ENCODE results near the gene SLC13A3. TPM values are rescaled to one million over a fixed set of nuclear protein-coding genes. Genes with fewer than 3 reads are reported as not detected.

Gene SLC13A3
- total and polyA plus RNA-seq, 2 donors (not counting 3 experiments of a cell fraction or from before 2014, with no cell fraction given) = 0.11 to 0.40 TPM

DNA sequence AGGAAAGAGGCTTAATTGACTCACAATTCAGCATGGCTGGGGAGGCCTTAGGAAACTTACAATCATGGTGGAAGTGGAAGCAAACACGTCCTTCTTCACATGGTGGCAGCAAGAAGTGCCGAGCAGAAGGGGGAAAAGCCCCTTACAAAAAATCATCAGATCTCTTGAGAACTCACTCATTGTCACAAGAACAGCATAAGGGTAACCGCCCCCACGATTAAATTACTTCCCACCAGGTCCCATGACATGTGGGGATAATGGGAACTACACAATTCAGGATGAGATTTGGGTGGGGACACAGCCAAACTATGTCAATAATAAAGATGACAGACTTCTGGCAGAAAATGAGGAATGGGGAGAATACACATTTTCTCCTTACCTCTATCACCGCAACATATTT lies 80.3 kb downstream of the SLC13A3 start:
- Histone ChIP-seq H3K4me2 (ENCODE audit: insufficient read depth, low read length) (no peak overlapping the region), H3K27me3 (ENCODE audit: control insufficient read depth in 2 of 2, insufficient read depth in 2 of 2, low read length in 2 of 2) (no peaks in the 10 kb centered on the region), H3K9me1 (replicated peaks; ENCODE audit: control insufficient read depth, extremely low read depth, insufficient read depth, low read length) (no peaks in the 10 kb centered on the region), H2AFZ (ENCODE audit: low read depth, low read length) (no peak overlapping the region), H3K4me3 (replicated peaks in 1 of 3; ENCODE audit: insufficient read depth in 1 of 3, low read depth in 1 of 3, low read length in 3 of 3) (no peak overlapping the region), H3K27ac (ENCODE audit: insufficient read depth, low read depth, low read length) (no peak overlapping the region), H3K9ac (replicated peaks; ENCODE audit: extremely low read depth, insufficient read depth, low read length) (no peak overlapping the region), H3K36me3 (ENCODE audit: control insufficient read depth in 2 of 2, extremely low read depth in 1 of 2, insufficient read depth in 2 of 2, low read length in 2 of 2) (no peaks in the 10 kb centered on the region), H3K9me3 (replicated peaks; ENCODE audit: control insufficient read depth, insufficient read depth, low read length) (no peaks in the 10 kb centered on the region), H3K4me1 (ENCODE audit: control insufficient read depth, extremely low read depth, insufficient read depth, low read length) (peaks cover 3% of the 10 kb centered on the region), H4K20me1 (replicated peaks; ENCODE audit: control insufficient read depth, extremely low read depth, insufficient read depth, low read length) (no peaks in the 10 kb centered on the region), H3K79me2 (ENCODE audit: control insufficient read depth, insufficient read depth, low read length) (no peaks in the 10 kb centered on the region)
- ChIA-PET CTCF (interaction anchor here (1.4 to 3.0 kb wide), 2 partner anchors 8 to 26 kb away, joined by 5 to 13 read pairs; no protein-coding TSS in a partner anchor), POLR2A (no interaction called here)
- no peak for DNase-seq (ENCODE audit: low read depth, low spot score)
- no TSS peak for BruUV-seq (replicated peaks)
- dilution Hi-C loops (cut with MboI; ENCODE audit: extremely low pct_ligation_motif_present, low sequenced_read_pairs) = no loop called here
- intact Hi-C loops (cut with micrococcal nuclease) = no loop called here
- no peak for TF ChIP-seq JUN (IDR thresholded peaks at IDR 0.05; ENCODE audit: borderline replicate concordance, insufficient read depth, insufficient read length, low read depth)
- TF ChIP-seq, protein P1, sequence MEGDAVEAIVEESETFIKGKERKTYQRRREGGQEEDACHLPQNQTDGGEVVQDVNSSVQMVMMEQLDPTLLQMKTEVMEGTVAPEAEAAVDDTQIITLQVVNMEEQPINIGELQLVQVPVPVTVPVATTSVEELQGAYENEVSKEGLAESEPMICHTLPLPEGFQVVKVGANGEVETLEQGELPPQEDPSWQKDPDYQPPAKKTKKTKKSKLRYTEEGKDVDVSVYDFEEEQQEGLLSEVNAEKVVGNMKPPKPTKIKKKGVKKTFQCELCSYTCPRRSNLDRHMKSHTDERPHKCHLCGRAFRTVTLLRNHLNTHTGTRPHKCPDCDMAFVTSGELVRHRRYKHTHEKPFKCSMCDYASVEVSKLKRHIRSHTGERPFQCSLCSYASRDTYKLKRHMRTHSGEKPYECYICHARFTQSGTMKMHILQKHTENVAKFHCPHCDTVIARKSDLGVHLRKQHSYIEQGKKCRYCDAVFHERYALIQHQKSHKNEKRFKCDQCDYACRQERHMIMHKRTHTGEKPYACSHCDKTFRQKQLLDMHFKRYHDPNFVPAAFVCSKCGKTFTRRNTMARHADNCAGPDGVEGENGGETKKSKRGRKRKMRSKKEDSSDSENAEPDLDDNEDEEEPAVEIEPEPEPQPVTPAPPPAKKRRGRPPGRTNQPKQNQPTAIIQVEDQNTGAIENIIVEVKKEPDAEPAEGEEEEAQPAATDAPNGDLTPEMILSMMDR (IDR thresholded peaks at IDR 0.05; ENCODE audit: extremely low read depth in 1 of 2, insufficient read depth in 1 of 2, low read depth in 1 of 2, low read length in 2 of 2) = no peak
- no peak for TF ChIP-seq POLR2A (IDR thresholded peaks at IDR 0.05; ENCODE audit: low read depth, low read length)
- TF ChIP-seq EZH2 (IDR thresholded peaks at IDR 0.05; ENCODE audit: borderline replicate concordance, low read depth, low read length, severe bottlenecking) = no peak
- no peak for TF ChIP-seq FOS (IDR thresholded peaks at IDR 0.05; ENCODE audit: borderline replicate concordance, insufficient read depth, low read length)
- TF ChIP-seq MYC (IDR thresholded peaks at IDR 0.05; ENCODE audit: low read depth, low read length) = no peak
- FAIRE-seq = no peak

GRCh38 chr20:46569961-46570360 lies 81.3 kb downstream of the SLC13A3 start:
- H2AFZ ChIP-seq (ENCODE audit: low read depth, low read length) = no peak overlapping the region
- POLR2A ChIA-PET = no interaction called here
- no peak for DNase-seq (ENCODE audit: low read depth, low spot score)
- no peak for TF ChIP-seq FOS (IDR thresholded peaks at IDR 0.05; ENCODE audit: borderline replicate concordance, insufficient read depth, low read length)
- no peak for TF ChIP-seq EZH2 (IDR thresholded peaks at IDR 0.05; ENCODE audit: borderline replicate concordance, low read depth, low read length, severe bottlenecking)
- TF ChIP-seq MYC (IDR thresholded peaks at IDR 0.05; ENCODE audit: low read depth, low read length) = no peak
- no peak for TF ChIP-seq POLR2AphosphoS5 (IDR thresholded peaks at IDR 0.05; ENCODE audit: insufficient read depth, low read depth, low read length)
- no peak for TF ChIP-seq JUN (IDR thresholded peaks at IDR 0.05; ENCODE audit: borderline replicate concordance, insufficient read depth, insufficient read length, low read depth)
- TF ChIP-seq POLR2A (IDR thresholded peaks at IDR 0.05; ENCODE audit: low read depth, low read length) = no peak
- TF ChIP-seq GATA2 (IDR thresholded peaks at IDR 0.05; ENCODE audit: insufficient read depth, insufficient read length, low read depth, low read length) = no peak
- TF ChIP-seq, protein P1 (IDR thresholded peaks at IDR 0.05; ENCODE audit: extremely low read depth in 1 of 2, insufficient read depth in 1 of 2, low read depth in 1 of 2, low read length in 2 of 2) = no peak
- TF ChIP-seq, protein P2, sequence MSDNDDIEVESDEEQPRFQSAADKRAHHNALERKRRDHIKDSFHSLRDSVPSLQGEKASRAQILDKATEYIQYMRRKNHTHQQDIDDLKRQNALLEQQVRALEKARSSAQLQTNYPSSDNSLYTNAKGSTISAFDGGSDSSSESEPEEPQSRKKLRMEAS (IDR thresholded peaks at IDR 0.05; ENCODE audit: insufficient read depth, insufficient read length) = no peak
- H3K79me2 ChIP-seq (ENCODE audit: control insufficient read depth, insufficient read depth, low read length) = no peaks in the 10 kb centered on the region
- intact Hi-C loops (cut with micrococcal nuclease) = no loop called here
- no peaks in the 10 kb centered on the region for H3K27me3 ChIP-seq (ENCODE audit: control insufficient read depth in 2 of 2, insufficient read depth in 2 of 2, low read length in 2 of 2)
- no peaks in the 10 kb centered on the region for H3K9me3 ChIP-seq (replicated peaks; ENCODE audit: control insufficient read depth, insufficient read depth, low read length)
- no peaks in the 10 kb centered on the region for H3K9me1 ChIP-seq (replicated peaks; ENCODE audit: control insufficient read depth, extremely low read depth, insufficient read depth, low read length)
- no peak overlapping the region for H3K27ac ChIP-seq (ENCODE audit: insufficient read depth, low read depth, low read length)
- no peaks in the 10 kb centered on the region for H4K20me1 ChIP-seq (replicated peaks; ENCODE audit: control insufficient read depth, extremely low read depth, insufficient read depth, low read length)
- no peak overlapping the region for H3K4me3 ChIP-seq (replicated peaks in 1 of 3; ENCODE audit: insufficient read depth in 1 of 3, low read depth in 1 of 3, low read length in 3 of 3)
- no peak for FAIRE-seq
- CTCF ChIA-PET = no interaction called here
- BruUV-seq (replicated peaks) = no TSS peak
- no peak overlapping the region for H3K4me2 ChIP-seq (ENCODE audit: insufficient read depth, low read length)
- H3K9ac ChIP-seq (replicated peaks; ENCODE audit: extremely low read depth, insufficient read depth, low read length) = no peak overlapping the region
- H3K36me3 ChIP-seq (ENCODE audit: control insufficient read depth in 2 of 2, extremely low read depth in 1 of 2, insufficient read depth in 2 of 2, low read length in 2 of 2) = no peaks in the 10 kb centered on the region
- dilution Hi-C loops (cut with MboI; ENCODE audit: extremely low pct_ligation_motif_present, low sequenced_read_pairs) = no loop called here
- peaks cover 3% of the 10 kb centered on the region for H3K4me1 ChIP-seq (ENCODE audit: control insufficient read depth, extremely low read depth, insufficient read depth, low read length)
